ENCODE results near the gene TBCCD1.
A peak's percentile ranks its signal among the peaks of the same experiment; 100 is the strongest.
"Not testable (repeated sequence)": the region's sequence is repeated elsewhere in the genome, so short reads cannot be mapped to it uniquely, and the experiment has no call there.

Gene TBCCD1

GRCh38 chr3:186589856-186590579 is 22.9 kb upstream of the TBCCD1 start:
- ChIA-PET POLR2A (interaction anchor here (1.4 kb wide), 1 partner anchor 20 kb away, joined by 3 read pairs; the partner anchor contains the start of gene DNAJB11), CTCF (interaction anchor here (0.6 to 1.1 kb wide), 4 partner anchors 27 to 238 kb away, joined by 3 to 5 read pairs (median 4); no protein-coding TSS in a partner anchor)
- no peak for TF ChIP-seq L3MBTL2 (conservative IDR thresholded peaks at IDR 0.05)
- no peak for TF ChIP-seq LEF1 (IDR thresholded peaks at IDR 0.05; ENCODE audit: borderline replicate concordance)
- TF ChIP-seq FOXK2 (IDR thresholded peaks at IDR 0.05), result no peak
- TF ChIP-seq SP1 (IDR thresholded peaks at IDR 0.05), result no peak
- TF ChIP-seq FOXM1 (IDR thresholded peaks at IDR 0.05; ENCODE audit: borderline replicate concordance), result no peak
- TF ChIP-seq ZNF384 (IDR thresholded peaks at IDR 0.05), result no peak
- TF ChIP-seq NFRKB (IDR thresholded peaks at IDR 0.05), result no peak
- no peak for TF ChIP-seq ELF4 (IDR thresholded peaks at IDR 0.05)
- no peak for TF ChIP-seq BHLHE40 (IDR thresholded peaks at IDR 0.05; ENCODE audit: borderline replicate concordance)
- no peak for TF ChIP-seq CTBP1 (IDR thresholded peaks at IDR 0.05; ENCODE audit: borderline replicate concordance)
- DNase-seq (ENCODE audit: extremely low spot score), result no peak

- ChIA-PET CTCF (interaction anchor here (0.6 to 1.1 kb wide), 4 partner anchors 28 to 239 kb away, joined by 3 to 5 read pairs (median 4); no protein-coding TSS in a partner anchor), POLR2A (interaction anchor here (1.4 kb wide), 1 partner anchor 19 kb away, joined by 3 read pairs; the partner anchor contains the start of gene DNAJB11)
- TF ChIP-seq ZNF384 (IDR thresholded peaks at IDR 0.05) (peak; percentile 70), SP1 (IDR thresholded peaks at IDR 0.05) (no peak)
- DNase-seq (ENCODE audit: extremely low spot score), result no peak
These were observed 22.0 kb upstream of the TBCCD1 start for GRCh38 chr3:186589121-186589520.

GRCh38 chr3:186588632-186589031 is 21.5 kb upstream of the TBCCD1 start:
- ChIA-PET POLR2A (interaction anchor here (1.4 kb wide), 1 partner anchor 18 kb away, joined by 3 read pairs; the partner anchor contains the start of gene DNAJB11), CTCF (no interaction called here)
- DNase-seq (ENCODE audit: extremely low spot score), result no peak
- no peak for TF ChIP-seq NFRKB (IDR thresholded peaks at IDR 0.05)
- no peak for TF ChIP-seq SP1 (IDR thresholded peaks at IDR 0.05)
- no peak for TF ChIP-seq CTBP1 (IDR thresholded peaks at IDR 0.05; ENCODE audit: borderline replicate concordance)
- TF ChIP-seq FOXA1 (IDR thresholded peaks at IDR 0.05), result no peak
- no peak for TF ChIP-seq LEF1 (IDR thresholded peaks at IDR 0.05; ENCODE audit: borderline replicate concordance)
- TF ChIP-seq FOXK2 (IDR thresholded peaks at IDR 0.05), result no peak
- TF ChIP-seq L3MBTL2 (conservative IDR thresholded peaks at IDR 0.05), result no peak
- TF ChIP-seq SUZ12 (IDR thresholded peaks at IDR 0.05), result no peak
- TF ChIP-seq ARNT (IDR thresholded peaks at IDR 0.05), result no peak
- TF ChIP-seq FOXM1 (IDR thresholded peaks at IDR 0.05; ENCODE audit: borderline replicate concordance), result no peak
- TF ChIP-seq, protein P1, sequence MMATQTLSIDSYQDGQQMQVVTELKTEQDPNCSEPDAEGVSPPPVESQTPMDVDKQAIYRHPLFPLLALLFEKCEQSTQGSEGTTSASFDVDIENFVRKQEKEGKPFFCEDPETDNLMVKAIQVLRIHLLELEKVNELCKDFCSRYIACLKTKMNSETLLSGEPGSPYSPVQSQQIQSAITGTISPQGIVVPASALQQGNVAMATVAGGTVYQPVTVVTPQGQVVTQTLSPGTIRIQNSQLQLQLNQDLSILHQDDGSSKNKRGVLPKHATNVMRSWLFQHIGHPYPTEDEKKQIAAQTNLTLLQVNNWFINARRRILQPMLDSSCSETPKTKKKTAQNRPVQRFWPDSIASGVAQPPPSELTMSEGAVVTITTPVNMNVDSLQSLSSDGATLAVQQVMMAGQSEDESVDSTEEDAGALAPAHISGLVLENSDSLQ (IDR thresholded peaks at IDR 0.05), result no peak
- no peak for TF ChIP-seq TARDBP (IDR thresholded peaks at IDR 0.05)
- TF ChIP-seq HDGF (IDR thresholded peaks at IDR 0.05; ENCODE audit: borderline replicate concordance), result no peak
- no peak for TF ChIP-seq ZNF384 (IDR thresholded peaks at IDR 0.05)
- TF ChIP-seq ELF4 (IDR thresholded peaks at IDR 0.05), result no peak
- no peak for TF ChIP-seq BHLHE40 (IDR thresholded peaks at IDR 0.05; ENCODE audit: borderline replicate concordance)

DNA sequence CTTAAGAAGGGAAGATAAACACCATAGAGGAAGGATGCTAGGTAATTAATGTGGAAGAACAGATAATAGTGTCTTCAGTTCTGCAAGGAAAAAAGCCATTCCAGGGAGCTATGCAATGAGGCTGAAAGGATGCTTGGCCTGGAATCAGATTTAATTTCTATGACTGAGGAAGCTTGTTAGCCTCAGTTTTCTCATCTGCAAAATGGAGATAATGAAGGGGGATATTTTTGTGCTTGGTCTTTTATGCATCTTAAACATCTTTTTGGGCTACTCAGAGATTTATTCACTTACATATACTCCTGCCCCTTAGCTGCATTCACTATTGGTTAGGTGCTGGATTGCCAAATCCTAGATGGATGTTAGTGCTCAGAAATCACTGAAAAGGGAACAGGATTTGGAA is 20.0 kb upstream of the TBCCD1 start:
- TF ChIP-seq TARDBP (IDR thresholded peaks at IDR 0.05) (no peak), SUZ12 (IDR thresholded peaks at IDR 0.05) (no peak), CTBP1 (IDR thresholded peaks at IDR 0.05; ENCODE audit: borderline replicate concordance) (no peak), NFRKB (IDR thresholded peaks at IDR 0.05) (no peak), L3MBTL2 (conservative IDR thresholded peaks at IDR 0.05) (no peak), FOXM1 (IDR thresholded peaks at IDR 0.05; ENCODE audit: borderline replicate concordance) (no peak), ELF4 (IDR thresholded peaks at IDR 0.05) (no peak), FOXA1 (IDR thresholded peaks at IDR 0.05) (no peak)
- CTCF ChIA-PET, result interaction anchor here (0.6 kb wide), 1 partner anchor 30 kb away, joined by 3 read pairs; no protein-coding TSS in a partner anchor
- POLR2A ChIA-PET, result no interaction called here
- DNase-seq (ENCODE audit: extremely low spot score), result no peak

DNA sequence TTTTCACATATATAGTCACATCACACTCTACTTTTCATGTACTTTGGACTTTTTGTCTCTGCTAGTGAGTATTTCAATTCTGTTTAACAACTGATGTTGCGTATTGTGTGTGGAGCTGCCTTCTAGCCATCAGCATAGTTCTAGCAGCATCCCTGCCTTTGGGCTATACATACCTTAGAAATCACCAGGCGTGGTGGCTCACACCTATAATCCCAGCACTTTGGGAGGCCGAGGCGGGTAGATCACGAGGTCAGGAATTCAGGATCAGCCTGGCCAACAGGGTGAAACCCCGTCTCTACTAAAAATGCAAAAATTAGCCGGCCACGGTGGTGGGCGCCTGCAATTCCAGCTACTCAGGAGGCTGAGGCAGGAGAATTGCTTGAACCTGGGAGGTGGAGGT is 19.1 kb upstream of the TBCCD1 start:
- POLR2A ChIA-PET; CTCF ChIA-PET; DNase-seq (ENCODE audit: extremely low spot score): not testable (repeated sequence)

DNA sequence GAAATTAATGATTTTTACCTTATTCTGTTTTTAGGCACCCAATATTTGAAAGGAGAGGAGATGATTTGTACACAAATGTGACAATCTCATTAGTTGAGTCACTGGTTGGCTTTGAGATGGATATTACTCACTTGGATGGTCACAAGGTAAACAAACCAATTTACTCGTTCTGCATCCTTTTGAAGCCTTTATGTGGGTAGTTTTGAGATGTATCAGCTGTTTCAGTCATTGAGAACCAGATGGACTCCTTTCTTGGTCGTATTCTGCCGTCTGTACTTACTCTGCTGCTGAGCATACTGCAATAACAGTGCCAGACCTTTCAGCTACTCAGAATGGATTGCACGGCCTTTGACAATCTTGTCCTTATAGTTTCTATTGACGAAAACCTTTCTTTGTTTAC is 16.7 kb upstream of the TBCCD1 start:
- TF ChIP-seq L3MBTL2 (conservative IDR thresholded peaks at IDR 0.05) (no peak), SP1 (IDR thresholded peaks at IDR 0.05) (no peak), ZNF384 (IDR thresholded peaks at IDR 0.05) (no peak), FOXK2 (IDR thresholded peaks at IDR 0.05) (no peak), FOXM1 (IDR thresholded peaks at IDR 0.05; ENCODE audit: borderline replicate concordance) (no peak), BHLHE40 (IDR thresholded peaks at IDR 0.05; ENCODE audit: borderline replicate concordance) (no peak), NFRKB (IDR thresholded peaks at IDR 0.05) (no peak), FOXA1 (IDR thresholded peaks at IDR 0.05) (no peak), ELF4 (IDR thresholded peaks at IDR 0.05) (no peak), SUZ12 (IDR thresholded peaks at IDR 0.05) (no peak), CTBP1 (IDR thresholded peaks at IDR 0.05; ENCODE audit: borderline replicate concordance) (no peak), TARDBP (IDR thresholded peaks at IDR 0.05) (no peak), HDGF (IDR thresholded peaks at IDR 0.05; ENCODE audit: borderline replicate concordance) (no peak), LEF1 (IDR thresholded peaks at IDR 0.05; ENCODE audit: borderline replicate concordance) (no peak), ARNT (IDR thresholded peaks at IDR 0.05) (no peak)
- TF ChIP-seq, protein P1 (IDR thresholded peaks at IDR 0.05), result no peak
- ChIA-PET CTCF (no interaction called here), POLR2A (no interaction called here)
- DNase-seq (ENCODE audit: extremely low spot score), result no peak

DNA sequence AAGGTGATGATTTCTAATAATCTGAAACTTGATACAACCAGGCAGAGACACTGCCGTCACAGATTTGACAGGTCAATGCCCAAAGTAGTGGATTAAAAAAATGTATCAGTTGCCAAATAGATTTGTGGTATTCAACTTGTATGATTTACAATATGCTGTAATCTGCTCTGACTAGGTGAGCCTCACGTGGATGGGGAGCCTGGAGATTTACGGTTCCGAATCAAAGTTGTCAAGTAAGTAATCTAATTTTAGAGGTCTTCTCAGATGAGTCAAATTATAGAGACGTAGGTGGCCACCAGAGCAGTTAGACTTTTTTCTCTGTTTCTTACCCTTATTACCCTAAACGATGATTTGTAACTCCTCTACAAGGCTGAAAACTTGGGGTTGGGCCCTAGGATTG is 15.4 kb upstream of the TBCCD1 start:
- no peak for TF ChIP-seq ARNT (IDR thresholded peaks at IDR 0.05)
- TF ChIP-seq NFRKB (IDR thresholded peaks at IDR 0.05), result no peak
- TF ChIP-seq ELF4 (IDR thresholded peaks at IDR 0.05), result no peak
- no peak for TF ChIP-seq SP1 (IDR thresholded peaks at IDR 0.05)
- ChIA-PET POLR2A (no interaction called here), CTCF (no interaction called here)
- no peak for DNase-seq (ENCODE audit: extremely low spot score)

Data from HEK293T (cell line).